CD14-positive monocyte (primary cell): Measurements from ENCODE around the gene RNU1-4. TPM values are rescaled to one million over a fixed set of nuclear protein-coding genes. Genes with fewer than 3 reads are reported as not detected.
"Not testable (repeated sequence)": the region's sequence is repeated elsewhere in the genome, so short reads cannot be mapped to it uniquely, and the experiment has no call there.

ENCODE experiments used
- DNase-seq, 3 donors: peaks; one replicate each; pipeline ENCODE4 v3.0.0-alpha.2; 2011 to 2022
- H2AFZ ChIP-seq: 2 replicates; pipeline ENCODE4 v1.6.0; 2012; ENCODE audit warnings: mild to moderate bottlenecking, low read depth, low read length, inconsistent platforms; ENCODE audit not compliant: insufficient read depth, poor library complexity, severe bottlenecking
- H3K27ac ChIP-seq, 2 donors: 1 replicate in 1 of 2; 2 replicates in 1 of 2; pipeline ENCODE4 v1.5.1; 2012 to 2013; ENCODE audit warnings: low read length in 2 of 2, control low read depth in 1 of 2, inconsistent platforms in 1 of 2, low read depth in 1 of 2, mild to moderate bottlenecking in 1 of 2
- H3K27me3 ChIP-seq, 2 donors: one replicate each; pipeline versions ENCODE4 v1.6.0 to v1.6.1; 2011 to 2013; ENCODE audit warnings: low read length in 2 of 2; ENCODE audit not compliant: control insufficient read depth in 2 of 2, insufficient read depth in 2 of 2
- H3K36me3 ChIP-seq, 2 donors: replicated peaks in 1 of 2; 1 replicate in 1 of 2; 2 replicates in 1 of 2; pipeline versions ENCODE4 v1.5.1 to v1.6.1; 2012 to 2013; ENCODE audit warnings: low read length in 2 of 2, control low read depth in 1 of 2, inconsistent platforms in 1 of 2, mild to moderate bottlenecking in 1 of 2; ENCODE audit not compliant: insufficient read depth in 2 of 2, control insufficient read depth in 1 of 2
- H3K4me1 ChIP-seq, 2 donors: 1 replicate in 1 of 2; 2 replicates in 1 of 2; pipeline versions ENCODE4 v1.5.1 to v1.6.1; 2012 to 2013; ENCODE audit warnings: low read length in 2 of 2, control low read depth in 1 of 2, inconsistent platforms in 1 of 2, mild to moderate bottlenecking in 1 of 2, moderate library complexity in 1 of 2; ENCODE audit not compliant: insufficient read depth in 2 of 2, control insufficient read depth in 1 of 2
- H3K4me2 ChIP-seq: replicated peaks from 2 replicates; pipeline ENCODE3; 2012; ENCODE audit warnings: low read length, moderate library complexity, mild to moderate bottlenecking; ENCODE audit not compliant: poor library complexity, severe bottlenecking; ENCODE audit errors: extremely low read depth
- H3K4me3 ChIP-seq, 3 experiments: fragments of 200-600 bp in 1 of 3; sonication (generic) in 1 of 3; replicated peaks in 1 of 3; 1 replicate in 2 of 3; 2 replicates in 1 of 3; pipeline ENCODE4 v1.5.1; 2011 to 2013; ENCODE audit warnings: low read length in 3 of 3, mild to moderate bottlenecking in 3 of 3, control low read depth in 2 of 3, low read depth in 2 of 3, inconsistent platforms in 1 of 3, moderate library complexity in 1 of 3
- H3K79me2 ChIP-seq: 2 replicates; pipeline ENCODE4 v1.6.0; 2012; ENCODE audit warnings: mild to moderate bottlenecking, control low read depth, inconsistent platforms, low read length, moderate library complexity; ENCODE audit not compliant: insufficient read depth
- H3K9ac ChIP-seq: 2 replicates; pipeline ENCODE4 v1.6.0; 2017; ENCODE audit warnings: low read length, mild to moderate bottlenecking; ENCODE audit not compliant: insufficient read depth, poor library complexity, severe bottlenecking
- H3K9me3 ChIP-seq, 2 donors: replicated peaks in 1 of 2; 1 replicate in 1 of 2; 2 replicates in 1 of 2; pipeline versions ENCODE4 v1.5.1 to v1.6.1; 2012 to 2013; ENCODE audit warnings: low read length in 2 of 2, control low read depth in 1 of 2; ENCODE audit not compliant: control insufficient read depth in 1 of 2, insufficient read depth in 1 of 2
- H4K20me1 ChIP-seq: 2 replicates; pipeline ENCODE4 v1.6.0; 2012; ENCODE audit warnings: mild to moderate bottlenecking, low read length, control low read depth, moderate library complexity; ENCODE audit not compliant: insufficient read depth
- H3K27ac Mint-ChIP-seq, 7 donors: one replicate each; pipeline ENCODE4 v1.8.0; 2020; ENCODE audit warnings: mild to moderate bottlenecking in 7 of 7, mixed read lengths in 7 of 7, moderate library complexity in 6 of 7, inconsistent platforms in 2 of 7
- H3K27me3 Mint-ChIP-seq, 3 donors: one replicate each; pipeline ENCODE4 v1.8.0; 2021 to 2022; ENCODE audit warnings: low read depth in 3 of 3, mild to moderate bottlenecking in 3 of 3, mixed read lengths in 3 of 3, moderate library complexity in 3 of 3, inconsistent platforms in 1 of 3
- H3K36me3 Mint-ChIP-seq, 2 donors: one replicate each; pipeline ENCODE4 v1.8.0; 2020; ENCODE audit warnings: mixed read lengths in 2 of 2, inconsistent platforms in 1 of 2, mild to moderate bottlenecking in 1 of 2
- H3K4me1 Mint-ChIP-seq: one replicate; pipeline ENCODE4 v1.8.0; 2020; ENCODE audit warnings: mild to moderate bottlenecking, mixed read lengths
- H3K4me3 Mint-ChIP-seq, 2 donors: one replicate each; pipeline ENCODE4 v1.8.0; 2020; ENCODE audit warnings: mild to moderate bottlenecking in 2 of 2, mixed read lengths in 2 of 2, moderate library complexity in 1 of 2
- H3K9me3 Mint-ChIP-seq, 7 donors: one replicate each; pipeline ENCODE4 v1.8.0; 2020 to 2022; ENCODE audit warnings: mixed read lengths in 7 of 7, mild to moderate bottlenecking in 6 of 7, moderate library complexity in 6 of 7, inconsistent platforms in 2 of 7
- WGBS: methylation state at CpG from one replicate; pipeline ENCODE4 v1.1.5; 2013; ENCODE audit warnings: missing lambda C conversion rate; ENCODE audit not compliant: insufficient coverage; 5-methylcytosine and 5-hydroxymethylcytosine counted together
- intact Hi-C, 2 donors: fragments of 100-400 bp; cut with micrococcal nuclease; formaldehyde crosslinking; loops; one replicate each; pipeline versions ENCODE4 v1.15.0 to v1.15.1; 2023
- polyA plus RNA-seq, 3 donors: library from polyadenylated mRNA; depleted of rRNA in 1 of 3; unstranded in 2 of 3; stranded (reverse) in 1 of 3; fragments of 300-500 nt in 2 of 3; fragments of >200 nt in 1 of 3; fragmentation: Illumina TruSeq in 2 of 3; gene quantifications; 1 replicate in 2 of 3; 2 replicates in 1 of 3; pipeline ENCODE4 v1.2.3, GENCODE V29; 2012 to 2021

The RNU1-4 gene
- polyA plus RNA-seq, 3 donors: not detected

- H3K79me2 ChIP-seq, H3K4me1 ChIP-seq, H3K27ac Mint-ChIP-seq, H3K36me3 ChIP-seq, H3K9me3 Mint-ChIP-seq, H3K27me3 ChIP-seq, H3K9ac ChIP-seq, H3K9me3 ChIP-seq, intact Hi-C loops, H3K4me1 Mint-ChIP-seq, H4K20me1 ChIP-seq, H3K4me3 Mint-ChIP-seq, H3K4me3 ChIP-seq, H3K27ac ChIP-seq, H2AFZ ChIP-seq, H3K4me2 ChIP-seq, DNase-seq, H3K36me3 Mint-ChIP-seq: not testable (repeated sequence)
- H3K27me3 Mint-ChIP-seq: peaks cover 12 to 14% (median 13%) of the 10 kb centered on the region in 3 donors
- WGBS: 80% methylated on average over 1 of the region's 9 CpGs
These were observed 32.9 kb downstream of the RNU1-4 start for GRCh38 chr1:16773205-16773596.

- H3K4me1 Mint-ChIP-seq, H3K36me3 ChIP-seq, H3K27ac Mint-ChIP-seq, H3K27ac ChIP-seq, H4K20me1 ChIP-seq, H3K9me3 ChIP-seq, H3K9me3 Mint-ChIP-seq, H3K9ac ChIP-seq, H3K4me3 ChIP-seq, DNase-seq, H3K4me2 ChIP-seq, H3K27me3 ChIP-seq, H3K4me1 ChIP-seq, H3K36me3 Mint-ChIP-seq, H2AFZ ChIP-seq, intact Hi-C loops, H3K79me2 ChIP-seq: not testable (repeated sequence)
- WGBS: 60% methylated on average over 1 of the region's 6 CpGs
- Mint-ChIP-seq H3K4me3 (peak overlapping the region in 1 of 2 donors; percentile 31), H3K27me3 (peaks cover 12 to 14% (median 13%) of the 10 kb centered on the region in 3 donors)
These were observed 33.4 kb downstream of the RNU1-4 start for GRCh38 chr1:16773723-16774122.

GRCh38 chr1:16774773-16775172, 34.5 kb downstream of the RNU1-4 start:
- H3K4me3 ChIP-seq, H3K4me1 Mint-ChIP-seq, H3K27ac Mint-ChIP-seq, H3K36me3 ChIP-seq, H3K36me3 Mint-ChIP-seq, H3K9me3 ChIP-seq, DNase-seq, intact Hi-C loops, H3K9me3 Mint-ChIP-seq, H3K79me2 ChIP-seq, H3K4me3 Mint-ChIP-seq, H2AFZ ChIP-seq, H4K20me1 ChIP-seq, H3K27ac ChIP-seq, H3K4me2 ChIP-seq, H3K27me3 ChIP-seq, H3K9ac ChIP-seq, H3K4me1 ChIP-seq: not testable (repeated sequence)
- peaks cover 13 to 17% (median 16%) of the 10 kb centered on the region in 3 donors for H3K27me3 Mint-ChIP-seq
- no CpG with 5 or more reads among the region's 14 CpGs for WGBS

- peak in 1 of 3 donors; percentile 2 for DNase-seq
- H3K27ac Mint-ChIP-seq, H3K4me3 Mint-ChIP-seq, H4K20me1 ChIP-seq, H2AFZ ChIP-seq, H3K4me1 ChIP-seq, H3K27me3 ChIP-seq, H3K9me3 Mint-ChIP-seq, H3K9me3 ChIP-seq, H3K4me3 ChIP-seq, H3K27ac ChIP-seq, H3K4me2 ChIP-seq, H3K36me3 ChIP-seq, intact Hi-C loops, H3K4me1 Mint-ChIP-seq, H3K36me3 Mint-ChIP-seq, H3K79me2 ChIP-seq, H3K9ac ChIP-seq: not testable (repeated sequence)
- H3K27me3 Mint-ChIP-seq: peaks cover 13 to 17% (median 16%) of the 10 kb centered on the region in 3 donors
- no CpG with 5 or more reads among the region's 8 CpGs for WGBS
These were observed 35.0 kb downstream of the RNU1-4 start for GRCh38 chr1:16775290-16775689.
